HG02885 (cell line): ENCODE measurements around the gene AMT.
A peak's percentile ranks its signal among the peaks of the same experiment; 100 is the strongest.

Source experiments
- ATAC-seq: cut with Tn5 transposase; IDR thresholded peaks from one replicate; pipeline ENCODE4 v1.9.1; 2021; ENCODE audit warnings: mild to moderate bottlenecking; ENCODE audit not compliant: unreplicated experiment, poor library complexity

Gene AMT

GRCh38 chr3:49422379-49423248 is at the start of gene AMT:
TSS of gene AMT (minus strand) at chr3:49422473. CDS start at chr3:49422450, 23 bp downstream.
- no peak for ATAC-seq

GRCh38 chr3:49470714-49471420 is 48.6 kb upstream of the AMT start:
- peak; percentile 22 for ATAC-seq

GRCh38 chr3:49469936-49470713 is 47.9 kb upstream of the AMT start, which contains the start of gene DAG1:
TSS of gene DAG1 (plus strand) at chr3:49470267. CDS start at chr3:49510535, 40,268 bp downstream.
- ATAC-seq: peak; percentile 84

- ATAC-seq: no peak
These were observed 47.0 kb upstream of the AMT start for GRCh38 chr3:49469037-49469935.

- ATAC-seq: no peak
These were observed 43.8 kb upstream of the AMT start for GRCh38 chr3:49466085-49466484.

GRCh38 chr3:49465270-49466034 is 43.2 kb upstream of the AMT start:
- ATAC-seq: no peak

DNA sequence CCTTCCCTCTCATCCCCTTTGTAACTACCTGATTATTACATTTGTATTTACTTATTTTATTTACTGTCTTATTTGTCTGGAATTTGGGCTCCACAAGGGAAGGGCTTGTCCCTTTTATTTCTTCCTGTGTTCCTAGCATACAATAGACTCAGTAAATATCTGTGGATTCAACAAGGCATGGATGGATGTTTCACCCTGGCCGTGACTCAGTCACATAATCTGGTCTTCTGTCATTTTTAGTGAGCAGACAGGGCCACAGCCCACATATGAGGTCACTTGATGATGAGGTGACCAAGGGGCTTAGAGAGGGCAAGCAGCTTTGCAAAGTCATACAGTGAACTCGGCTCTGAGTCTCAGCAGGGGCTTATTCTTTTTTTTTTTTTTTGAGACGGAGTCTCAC is 39.9 kb upstream of the AMT start:
- ATAC-seq: no peak

GRCh38 chr3:49461443-49462171 is 39.3 kb upstream of the AMT start:
- ATAC-seq: no peak

- ATAC-seq: no peak
These were observed 38.7 kb upstream of the AMT start for GRCh38 chr3:49460956-49461355.

DNA sequence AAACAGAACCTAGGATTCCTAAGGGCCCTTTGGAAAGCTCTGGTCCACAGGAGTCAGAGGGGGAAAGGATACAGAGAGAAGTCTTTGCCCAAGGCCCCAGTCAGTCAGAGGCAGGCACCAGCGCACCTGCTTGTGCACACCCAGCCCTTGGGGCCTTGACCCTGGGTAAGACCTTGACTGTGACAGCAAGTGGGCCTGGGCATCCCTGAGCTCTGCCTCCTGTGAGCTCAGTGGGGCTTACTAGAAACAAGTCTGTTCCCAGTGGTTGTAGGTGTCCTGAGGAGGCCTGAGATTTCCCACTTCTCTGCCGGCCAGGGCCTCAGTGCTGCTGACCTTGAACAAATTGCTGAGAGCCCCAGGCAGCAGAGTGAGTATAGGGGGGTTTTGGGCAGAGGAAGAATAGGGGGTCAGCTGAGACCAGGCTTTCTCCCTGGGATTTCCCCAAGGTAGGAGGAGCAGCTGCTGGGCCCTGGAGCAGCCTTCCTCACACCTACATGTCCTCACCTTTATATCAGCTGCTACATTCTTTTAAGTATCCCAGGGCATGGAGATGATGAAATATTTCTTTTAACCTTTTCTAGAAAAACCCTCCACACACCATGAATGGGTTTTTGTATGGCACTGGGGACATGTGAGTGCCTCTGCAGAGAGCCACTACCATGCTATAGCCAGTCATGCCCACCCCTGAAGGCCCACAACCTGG is 38.1 kb upstream of the AMT start:
- ATAC-seq: no peak

DNA sequence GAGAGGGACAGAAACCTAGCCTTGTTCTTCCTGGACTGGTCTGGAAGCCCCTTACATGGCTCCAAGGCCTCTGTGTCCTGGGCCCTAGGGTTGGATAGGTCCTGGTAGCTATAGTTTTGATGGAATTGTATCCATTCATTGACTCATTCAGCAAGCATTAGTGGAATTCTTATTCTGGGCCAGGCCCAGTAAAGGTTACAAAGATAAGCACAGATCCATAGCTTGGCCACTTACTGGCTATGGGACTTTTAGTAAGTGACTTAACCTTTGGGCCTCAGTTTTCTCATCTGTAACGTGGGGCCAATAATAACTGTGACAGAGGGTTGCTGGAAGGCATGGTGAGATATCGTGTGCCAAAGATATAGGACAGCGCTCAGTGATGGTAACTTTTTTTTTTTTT is 34.2 kb upstream of the AMT start:
- ATAC-seq: no peak

GRCh38 chr3:49454898-49455681 is 32.8 kb upstream of the AMT start:
- ATAC-seq: no peak

GRCh38 chr3:49454458-49454857 is 32.2 kb upstream of the AMT start:
- ATAC-seq: no peak

DNA sequence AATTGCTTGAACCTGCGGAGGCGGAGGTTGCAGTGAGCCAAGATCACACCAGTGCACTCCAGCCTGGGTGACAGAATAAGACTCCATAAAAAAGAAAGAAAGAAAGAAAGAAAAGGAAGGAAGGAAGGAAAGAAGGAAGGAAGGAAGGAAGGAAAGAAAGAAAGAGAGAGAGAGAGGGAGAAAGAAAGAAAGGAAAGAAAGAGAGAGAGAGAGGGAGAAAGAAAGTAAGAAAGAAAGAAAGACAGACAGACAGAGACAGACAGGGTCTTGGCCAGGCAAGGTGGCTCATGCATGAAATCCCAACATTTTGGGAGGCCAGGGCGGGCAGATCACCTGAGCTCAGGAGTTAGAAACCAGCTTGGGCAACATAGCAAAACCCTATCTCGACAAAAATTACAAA is 31.3 kb upstream of the AMT start:
- no peak for ATAC-seq

- ATAC-seq: no peak
These were observed 23.1 kb upstream of the AMT start for GRCh38 chr3:49445391-49445790.

DNA sequence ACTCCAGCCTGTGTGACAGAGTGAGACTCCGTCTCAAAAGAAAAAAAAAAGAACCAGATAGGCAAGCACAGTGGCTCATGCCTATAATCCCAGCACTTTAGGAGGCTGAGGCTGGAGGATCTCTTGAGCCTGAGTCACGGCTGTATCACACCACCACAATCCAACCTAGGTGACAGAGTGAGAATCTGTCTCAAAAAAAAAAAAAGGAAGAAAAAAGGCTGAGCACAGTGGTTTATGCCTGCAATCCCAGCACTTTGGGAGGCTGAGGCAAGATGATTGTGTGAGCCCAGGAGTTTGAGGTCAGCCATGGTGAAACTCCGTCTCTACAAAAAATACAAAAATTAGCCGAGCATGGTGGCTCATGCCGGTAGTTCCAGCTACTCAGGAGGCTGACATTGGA is 12.5 kb upstream of the AMT start:
- no peak for ATAC-seq

DNA sequence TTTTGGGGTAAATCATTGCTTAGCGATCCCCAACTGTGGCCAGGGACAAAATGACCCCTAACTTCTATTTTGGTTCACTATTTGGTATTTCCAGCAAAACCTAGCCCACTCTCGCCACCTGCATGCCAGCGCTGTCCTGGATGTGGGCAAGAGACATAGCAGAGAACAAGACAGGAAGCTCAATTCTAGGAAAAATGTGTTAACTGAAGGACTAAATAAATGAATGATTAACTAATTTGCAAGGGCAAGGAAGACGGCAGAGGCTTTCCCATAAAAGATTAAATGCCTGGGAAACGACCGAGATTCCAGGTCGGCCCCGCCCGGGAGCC is 6.4 kb upstream of the AMT start:
- no peak for ATAC-seq
